COLO668 (cell line): Measurements from ENCODE around the gene EEF1B2.
"Not testable (repeated sequence)": the region's sequence is repeated elsewhere in the genome, so short reads cannot be mapped to it uniquely, and the experiment has no call there.

Experiments used
- DNase-seq: peaks from one replicate; lab custom pipeline; 2025; ENCODE audit not compliant: unreplicated experiment; lab: John Stamatoyannopoulos, UW

The EEF1B2 gene

GRCh38 chr2:206163251-206163880, 3.7 kb downstream of the EEF1B2 start:
- no peak for DNase-seq

GRCh38 chr2:206164261-206164862, 4.7 kb downstream of the EEF1B2 start:
- DNase-seq = peak; percentile 27

- DNase-seq = not testable (repeated sequence)
These were observed 8.5 kb downstream of the EEF1B2 start for GRCh38 chr2:206168230-206168629.

GRCh38 chr2:206171624-206172397, 12.1 kb downstream of the EEF1B2 start:
- not testable (repeated sequence) for DNase-seq

GRCh38 chr2:206173147-206173546, 13.5 kb downstream of the EEF1B2 start:
- no peak for DNase-seq

- DNase-seq = no peak
These were observed 16.4 kb downstream of the EEF1B2 start for GRCh38 chr2:206176121-206176520.

- DNase-seq = no peak
These were observed 17.2 kb downstream of the EEF1B2 start for GRCh38 chr2:206176901-206177300.

- not testable (repeated sequence) for DNase-seq
These were observed 21.8 kb downstream of the EEF1B2 start for GRCh38 chr2:206181526-206181925.

- DNase-seq = no peak
These were observed 30.0 kb downstream of the EEF1B2 start for GRCh38 chr2:206189691-206190090.

- DNase-seq = no peak
These were observed 30.4 kb downstream of the EEF1B2 start for GRCh38 chr2:206190111-206190510.

GRCh38 chr2:206190689-206191088, 31.0 kb downstream of the EEF1B2 start:
- no peak for DNase-seq

- DNase-seq = no peak
These were observed 32.5 kb downstream of the EEF1B2 start for GRCh38 chr2:206192157-206192556.

GRCh38 chr2:206193671-206194357, 34.1 kb downstream of the EEF1B2 start:
- no peak for DNase-seq

- DNase-seq = no peak
These were observed 39.0 kb downstream of the EEF1B2 start for GRCh38 chr2:206198677-206199076.

GRCh38 chr2:206201075-206201848, 41.6 kb downstream of the EEF1B2 start:
- DNase-seq = no peak

- no peak for DNase-seq
These were observed 42.8 kb downstream of the EEF1B2 start for GRCh38 chr2:206202446-206202845.

GRCh38 chr2:206203331-206203730, 43.6 kb downstream of the EEF1B2 start:
- no peak for DNase-seq

GRCh38 chr2:206204710-206205109, 45.0 kb downstream of the EEF1B2 start:
- DNase-seq = no peak

GRCh38 chr2:206207316-206207715, 47.6 kb downstream of the EEF1B2 start:
- DNase-seq = not testable (repeated sequence)

- no peak for DNase-seq
These were observed 49.2 kb downstream of the EEF1B2 start for GRCh38 chr2:206208900-206209299.
